Stimulated activated CD4-positive, alpha-beta T cell treated with anti-CD3 and anti-CD28 coated beads, Interleukin-2, amount 100 ng/mL, for 24 hours (primary cell): ENCODE results near the gene CEP162.
"Not testable (repeated sequence)": the region's sequence is repeated elsewhere in the genome, so short reads cannot be mapped to it uniquely, and the experiment has no call there.

Experiments
- DNase-seq, 2 donors: peaks; one replicate each; pipeline ENCODE4 v3.0.0-alpha.2; 2020

CEP162 gene, protein sequence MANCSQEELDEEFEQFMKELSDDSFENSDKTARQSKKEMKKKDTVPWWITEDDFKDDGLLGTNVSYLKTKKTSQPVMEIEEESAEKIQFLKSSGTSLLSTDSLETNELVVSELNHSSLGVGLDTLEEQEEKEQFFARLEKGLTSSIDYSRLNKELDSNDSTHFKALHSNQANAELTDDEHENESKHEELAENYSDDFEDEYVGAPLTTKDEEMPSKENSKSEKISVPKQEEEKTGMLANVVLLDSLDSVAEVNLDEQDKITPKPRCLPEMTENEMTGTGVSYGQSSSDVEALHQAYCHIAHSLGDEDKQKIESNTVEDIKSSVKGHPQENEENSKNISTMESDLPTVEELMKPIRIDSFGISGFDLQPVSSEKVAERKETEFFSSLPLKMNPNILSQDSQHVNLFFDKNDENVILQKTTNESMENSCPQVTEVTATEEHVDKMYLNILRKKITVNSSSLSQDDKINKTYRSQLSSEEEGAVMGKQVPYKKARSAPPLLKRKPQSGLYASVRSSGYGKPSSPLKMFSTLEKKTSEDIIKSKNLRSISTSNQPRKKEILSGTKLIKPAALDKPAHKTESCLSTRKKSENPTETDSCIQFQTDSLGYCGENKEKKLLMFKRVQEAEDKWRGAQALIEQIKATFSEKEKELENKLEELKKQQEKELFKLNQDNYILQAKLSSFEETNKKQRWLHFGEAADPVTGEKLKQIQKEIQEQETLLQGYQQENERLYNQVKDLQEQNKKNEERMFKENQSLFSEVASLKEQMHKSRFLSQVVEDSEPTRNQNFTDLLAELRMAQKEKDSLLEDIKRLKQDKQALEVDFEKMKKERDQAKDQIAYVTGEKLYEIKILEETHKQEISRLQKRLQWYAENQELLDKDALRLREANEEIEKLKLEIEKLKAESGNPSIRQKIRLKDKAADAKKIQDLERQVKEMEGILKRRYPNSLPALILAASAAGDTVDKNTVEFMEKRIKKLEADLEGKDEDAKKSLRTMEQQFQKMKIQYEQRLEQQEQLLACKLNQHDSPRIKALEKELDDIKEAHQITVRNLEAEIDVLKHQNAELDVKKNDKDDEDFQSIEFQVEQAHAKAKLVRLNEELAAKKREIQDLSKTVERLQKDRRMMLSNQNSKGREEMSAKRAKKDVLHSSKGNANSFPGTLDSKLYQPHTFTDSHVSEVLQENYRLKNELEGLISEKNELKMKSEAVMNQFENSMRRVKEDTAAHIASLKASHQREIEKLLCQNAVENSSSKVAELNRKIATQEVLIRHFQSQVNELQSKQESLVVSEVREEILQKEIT (N-terminal part only)

DNA sequence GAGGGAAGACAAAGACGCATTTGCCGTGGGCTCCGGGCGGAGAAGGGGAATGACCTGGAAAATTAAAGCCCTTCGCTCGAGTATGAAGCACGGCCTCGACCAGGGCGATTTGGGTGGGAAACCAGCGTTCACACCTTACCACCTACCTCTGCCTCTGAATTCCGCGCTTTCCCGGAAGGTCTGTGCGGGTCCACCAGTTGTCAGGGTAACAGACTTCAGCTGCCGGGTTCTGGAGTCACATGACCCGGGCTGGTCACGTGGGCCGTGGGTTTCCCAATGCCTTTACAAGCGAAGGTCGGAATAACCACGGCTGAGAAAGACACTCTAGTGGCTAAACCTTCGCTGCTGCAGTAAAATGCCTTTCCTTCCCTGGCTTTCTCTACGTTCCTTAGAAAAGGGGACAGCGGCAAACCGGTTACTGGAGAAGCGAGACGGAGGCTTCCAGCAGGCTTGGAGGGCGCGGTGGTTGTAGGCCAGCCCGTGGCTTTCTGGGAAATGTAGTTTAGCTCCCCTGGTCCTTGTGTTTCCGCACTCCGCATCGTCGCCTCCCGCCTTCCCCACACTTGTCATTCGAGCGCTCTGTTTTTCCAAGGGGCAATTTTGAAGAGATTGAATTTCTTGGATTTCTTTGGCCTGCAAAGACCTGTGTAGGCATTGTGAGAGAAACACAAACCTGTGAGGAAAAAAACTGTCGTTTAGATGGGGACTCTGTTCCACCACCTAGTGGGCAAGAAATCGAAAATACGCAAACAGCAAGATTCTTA, at the start of gene CEP162:
TSS of gene CEP162 (minus strand) at position 210 of the 764 bp plus-strand sequence. CDS start 1,250 bp downstream, outside the sequence.
- DNase-seq = peak; percentile 88 to 92

DNA sequence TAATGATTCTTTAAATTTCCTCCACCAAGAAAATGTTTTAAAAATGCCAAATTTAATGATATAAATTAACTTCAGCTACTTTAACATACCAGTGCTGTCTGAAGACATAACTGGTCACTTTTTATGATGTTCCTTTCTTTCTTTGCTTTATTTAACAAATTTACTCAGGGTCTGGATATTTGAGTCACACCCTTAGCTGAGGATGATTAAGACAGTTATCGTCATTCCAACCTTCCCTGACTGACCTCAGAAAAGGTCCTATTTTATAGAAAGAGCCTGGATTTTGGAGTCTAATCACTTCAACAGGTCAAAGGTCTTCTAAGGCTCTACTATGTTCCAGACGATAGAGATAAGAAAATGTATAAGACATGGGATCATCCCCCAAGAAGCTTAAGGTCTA, 47.4 kb upstream of the CEP162 start:
- DNase-seq = no peak

DNA sequence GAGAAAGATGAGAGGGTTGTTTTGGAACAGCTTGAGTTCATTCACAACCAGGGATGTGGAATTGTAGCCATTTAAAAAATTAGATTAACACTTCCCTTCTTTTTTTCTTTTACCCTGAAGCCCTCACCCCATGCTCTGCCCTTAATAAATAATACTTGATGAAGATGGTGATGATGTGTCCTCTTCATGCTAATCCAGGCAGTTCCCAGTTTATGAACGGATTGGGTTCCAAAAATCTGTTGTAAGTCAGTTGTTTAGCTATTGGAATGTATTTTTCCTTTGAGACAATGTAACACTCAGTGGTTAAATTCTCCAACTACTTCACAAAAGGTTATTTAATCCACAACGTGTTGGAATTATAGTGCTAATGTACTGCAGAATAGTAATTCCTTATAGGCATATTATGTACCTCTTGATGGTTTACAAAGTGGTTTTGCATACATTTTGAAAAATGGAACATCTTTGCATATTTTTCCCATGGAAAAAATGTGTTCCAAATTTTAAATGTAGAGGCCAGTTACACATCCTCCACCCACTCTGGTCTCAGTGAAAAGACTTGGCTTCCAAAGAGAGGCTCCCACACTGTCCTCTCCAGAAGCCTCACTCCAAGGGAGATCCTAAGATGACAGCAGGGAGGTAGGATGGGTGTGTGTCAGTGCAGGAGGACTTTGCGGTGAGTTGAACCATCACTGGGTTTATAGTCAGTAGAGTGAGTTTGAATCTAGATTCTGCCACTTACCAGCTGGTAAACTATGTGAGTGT, 45.8 kb upstream of the CEP162 start:
- DNase-seq = no peak

DNA sequence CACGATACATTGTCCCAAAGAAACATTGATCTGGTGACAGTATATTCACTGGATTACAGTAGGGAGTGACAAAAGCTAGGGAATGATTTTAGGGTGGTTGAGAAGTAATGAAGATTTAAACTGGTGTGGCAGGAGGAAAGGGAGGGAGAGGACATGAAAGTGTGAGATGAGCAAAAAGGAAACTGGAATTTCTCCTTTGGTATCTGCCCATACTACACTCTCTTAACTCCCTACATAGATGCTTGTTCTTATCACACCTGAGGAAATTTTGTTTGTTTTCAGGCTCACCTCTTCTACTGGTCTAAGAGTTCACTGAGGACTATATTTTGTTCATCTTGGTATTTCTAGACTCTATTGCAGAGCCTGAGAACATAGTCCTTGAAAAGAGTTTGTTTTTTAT, 44.9 kb upstream of the CEP162 start:
- no peak for DNase-seq

DNA sequence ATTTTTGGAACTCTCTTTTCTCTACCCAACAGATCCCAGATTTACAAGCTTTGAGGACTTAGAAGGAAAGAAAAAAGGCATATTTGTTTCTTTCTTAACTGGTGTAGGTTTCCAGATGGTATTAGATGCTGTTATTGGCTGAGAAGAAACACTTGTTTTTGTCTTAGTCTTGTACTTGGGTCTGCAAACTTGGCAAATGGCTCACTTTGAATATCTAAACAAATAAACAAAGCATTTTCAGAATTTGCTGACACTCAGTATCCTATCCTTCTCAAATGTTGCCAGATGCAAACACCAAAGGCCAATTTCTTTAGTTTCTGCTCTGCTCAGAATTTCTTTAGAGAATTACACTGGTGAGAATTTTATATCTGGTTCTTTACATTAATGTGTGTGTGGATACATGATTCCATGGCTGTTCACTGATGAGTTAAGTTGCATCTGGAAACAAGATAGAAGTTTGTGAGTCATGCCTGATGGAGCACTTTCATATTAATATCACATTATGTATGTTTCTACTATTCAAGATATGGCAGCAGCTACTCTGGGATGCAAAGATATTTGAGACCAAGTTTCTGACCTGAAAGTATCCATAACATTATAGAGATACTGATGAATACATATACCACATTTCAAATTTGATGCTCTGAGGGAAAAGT, 43.7 kb upstream of the CEP162 start:
- no peak for DNase-seq

DNA sequence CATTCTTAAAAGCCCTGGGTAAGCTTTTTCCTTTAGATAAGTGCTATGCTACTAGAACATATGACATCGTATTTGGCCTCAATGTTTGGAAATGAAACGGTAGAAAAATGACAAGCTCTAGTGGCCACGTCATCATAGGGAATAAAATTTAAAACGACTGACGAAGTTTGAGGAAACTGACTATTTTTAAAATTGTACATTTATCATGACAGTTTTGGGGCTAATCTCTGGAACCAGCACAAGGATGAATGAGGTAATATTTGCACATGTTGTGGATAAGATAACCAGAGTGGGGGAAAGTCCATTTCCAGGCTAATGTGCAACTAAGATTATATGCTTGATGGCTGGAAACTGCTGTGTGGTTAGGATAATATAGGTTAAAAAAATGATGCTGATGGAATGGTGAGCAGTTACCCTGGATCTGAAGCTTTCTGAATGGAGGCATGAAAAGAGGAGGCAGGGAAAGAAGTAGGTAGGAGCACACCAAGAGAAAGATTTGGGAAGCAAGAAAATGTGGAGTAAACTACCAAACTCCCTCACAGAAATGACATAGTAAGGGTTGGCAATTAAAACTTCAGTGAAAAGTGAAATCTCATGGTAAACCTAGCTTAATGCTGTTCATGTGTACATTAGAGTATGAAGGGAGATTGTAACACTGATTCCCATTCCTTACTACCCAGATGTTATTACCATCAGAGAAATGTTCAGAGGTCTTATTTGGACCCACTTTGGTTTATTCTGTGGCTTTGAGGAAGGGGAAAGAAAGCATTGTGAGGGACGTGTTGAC, 42.7 kb upstream of the CEP162 start:
- no peak for DNase-seq

DNA sequence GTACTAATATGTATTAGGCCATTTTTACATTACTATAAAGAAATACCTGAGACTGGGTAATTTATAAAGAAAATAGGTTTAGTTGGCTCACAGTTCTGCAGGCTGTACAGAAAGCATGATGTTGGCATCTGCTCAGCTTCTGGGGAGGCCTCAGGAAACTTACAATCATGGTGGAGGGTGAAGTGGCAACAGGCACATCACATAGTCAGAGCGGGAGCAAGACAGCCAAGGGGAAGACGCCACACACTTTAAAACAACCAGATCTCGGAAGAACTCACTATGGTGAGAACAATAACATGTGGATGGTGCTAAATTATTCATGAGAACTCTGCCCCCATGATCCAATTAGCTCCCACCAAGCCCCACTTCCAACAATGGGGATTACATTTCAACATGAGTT, 41.3 kb upstream of the CEP162 start:
- no peak for DNase-seq

DNA sequence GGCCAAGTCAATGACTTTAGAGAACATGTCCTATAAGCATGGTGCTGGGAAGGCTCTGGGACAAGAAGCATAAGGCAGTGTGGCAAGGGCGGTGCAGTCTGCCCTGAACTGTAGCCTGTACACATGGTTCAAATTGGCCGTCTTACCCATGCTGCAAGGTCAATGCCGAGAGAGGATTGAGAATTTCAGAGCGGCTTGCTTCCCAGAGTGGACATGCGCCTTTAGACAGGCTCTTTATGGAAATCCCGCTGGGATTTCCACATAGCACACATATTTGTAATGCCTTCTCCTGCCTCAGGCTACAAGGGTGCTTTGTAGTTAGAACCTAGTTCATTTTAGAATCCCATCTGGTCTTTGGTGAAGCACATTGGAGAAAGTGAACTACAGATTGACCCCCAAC, 36.1 kb upstream of the CEP162 start:
- no peak for DNase-seq

DNA sequence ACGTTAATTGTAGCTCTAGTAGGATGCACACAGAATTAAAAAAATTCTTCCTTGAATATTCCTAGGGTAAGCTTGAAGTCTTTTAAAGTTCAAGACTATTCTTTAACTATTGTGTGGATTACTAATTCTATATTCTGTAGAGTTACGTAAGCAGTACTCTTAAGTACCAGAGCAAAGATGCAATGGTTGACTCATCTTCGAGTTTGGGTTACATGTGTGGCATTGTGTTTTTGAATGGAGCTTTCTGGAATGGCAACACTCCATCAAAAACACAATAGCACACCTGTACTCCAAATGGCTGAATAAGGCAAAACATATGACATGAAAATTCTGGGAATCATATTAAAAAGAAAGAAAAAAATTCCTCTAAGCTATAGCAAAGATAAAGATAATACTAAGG, 33.5 kb upstream of the CEP162 start:
- DNase-seq = no peak

DNA sequence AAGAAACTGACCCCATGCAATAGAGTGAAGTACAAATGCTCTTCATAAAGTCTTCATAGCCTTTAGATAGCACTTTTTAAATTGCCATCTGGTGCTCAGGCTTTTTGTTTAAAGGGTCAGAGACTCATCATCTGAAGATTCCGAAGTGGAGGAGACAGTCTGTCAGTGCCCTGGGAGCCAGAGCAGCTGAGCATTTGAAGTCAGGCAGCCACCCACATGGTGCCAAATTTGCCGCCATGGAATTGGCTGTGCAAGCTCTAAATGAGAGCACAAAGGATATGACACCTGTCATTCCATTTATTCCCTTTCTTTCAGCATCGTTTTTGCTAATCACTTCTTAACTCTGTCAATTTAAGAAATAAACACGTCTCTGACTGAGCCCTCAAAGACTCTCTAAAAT, 32.8 kb upstream of the CEP162 start:
- DNase-seq = no peak

DNA sequence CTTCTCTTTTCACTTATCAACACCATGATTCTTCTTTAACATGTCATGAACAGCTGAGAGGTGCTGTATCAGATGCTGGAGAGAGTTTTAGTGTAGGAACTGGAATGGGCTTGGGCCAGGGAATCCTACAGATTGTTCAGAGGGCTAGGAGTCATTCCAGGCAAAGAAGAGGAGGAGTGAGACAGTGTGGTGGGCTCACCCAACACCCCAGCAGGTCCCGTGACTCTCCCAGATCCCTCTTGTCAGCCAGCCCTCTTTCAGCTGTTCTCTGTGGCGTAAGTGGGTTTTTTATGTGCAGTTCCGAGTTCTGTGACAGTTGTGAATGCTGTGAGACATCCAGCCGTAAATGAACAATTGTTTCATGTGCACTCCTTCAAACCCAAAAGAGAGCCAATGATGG, 31.4 kb upstream of the CEP162 start:
- DNase-seq = no peak

DNA sequence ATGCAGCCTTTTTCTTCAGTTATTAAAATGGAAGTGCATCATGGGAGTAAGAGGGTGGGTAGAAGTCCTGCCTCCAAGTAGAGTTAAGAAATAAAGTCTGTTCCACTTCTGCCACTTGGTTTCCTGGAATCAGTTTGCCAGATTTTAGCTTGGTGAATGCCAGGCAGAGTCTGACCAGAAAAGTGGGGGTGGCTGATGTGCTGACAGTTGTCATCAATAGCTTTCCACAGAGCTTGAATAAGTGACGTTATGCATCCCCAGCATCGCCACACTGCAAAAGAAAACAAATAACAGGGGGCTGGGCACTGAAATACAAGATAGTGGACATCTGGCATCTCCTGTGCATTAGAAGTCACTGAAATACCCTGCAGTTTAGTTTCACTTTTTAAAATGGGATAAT, 30.8 kb upstream of the CEP162 start:
- DNase-seq = no peak

DNA sequence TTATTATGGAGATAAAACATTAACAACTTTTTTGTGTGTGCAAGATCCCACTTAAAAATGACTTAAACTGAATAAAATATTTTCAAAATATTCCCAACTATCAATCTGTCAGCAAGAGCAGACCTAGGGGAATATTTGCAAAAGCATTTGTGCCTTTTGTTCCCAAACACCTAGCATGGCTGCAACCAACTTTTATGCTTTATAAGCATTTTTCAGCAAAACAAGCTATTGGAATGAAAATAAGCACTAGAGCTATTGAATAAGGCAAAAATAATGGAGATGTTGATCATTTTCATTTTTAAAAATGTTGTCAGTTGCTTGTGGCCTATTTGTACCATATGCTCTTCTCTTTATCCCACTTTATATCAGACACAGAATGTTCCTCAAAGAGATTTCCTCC, 28.2 kb upstream of the CEP162 start:
- no peak for DNase-seq

DNA sequence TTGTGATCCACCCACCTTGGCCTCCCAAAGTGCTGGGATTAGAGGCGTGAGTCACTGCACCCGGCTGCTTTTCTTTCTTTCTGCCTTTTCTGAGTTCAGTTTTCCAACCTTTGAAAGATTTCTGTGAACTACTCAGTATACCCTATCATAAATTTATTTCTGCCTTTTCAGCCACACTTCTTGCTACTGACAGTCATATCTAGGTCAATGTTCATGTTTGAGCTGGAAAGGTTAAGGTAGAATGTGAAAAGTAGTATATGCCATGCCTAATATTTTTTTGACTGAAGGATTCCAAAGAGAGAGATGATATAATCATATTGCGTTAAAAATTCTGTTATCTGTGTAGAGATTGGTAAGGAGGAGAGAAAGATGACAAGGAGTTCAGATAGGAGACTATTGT, 25.9 kb upstream of the CEP162 start:
- DNase-seq = no peak

DNA sequence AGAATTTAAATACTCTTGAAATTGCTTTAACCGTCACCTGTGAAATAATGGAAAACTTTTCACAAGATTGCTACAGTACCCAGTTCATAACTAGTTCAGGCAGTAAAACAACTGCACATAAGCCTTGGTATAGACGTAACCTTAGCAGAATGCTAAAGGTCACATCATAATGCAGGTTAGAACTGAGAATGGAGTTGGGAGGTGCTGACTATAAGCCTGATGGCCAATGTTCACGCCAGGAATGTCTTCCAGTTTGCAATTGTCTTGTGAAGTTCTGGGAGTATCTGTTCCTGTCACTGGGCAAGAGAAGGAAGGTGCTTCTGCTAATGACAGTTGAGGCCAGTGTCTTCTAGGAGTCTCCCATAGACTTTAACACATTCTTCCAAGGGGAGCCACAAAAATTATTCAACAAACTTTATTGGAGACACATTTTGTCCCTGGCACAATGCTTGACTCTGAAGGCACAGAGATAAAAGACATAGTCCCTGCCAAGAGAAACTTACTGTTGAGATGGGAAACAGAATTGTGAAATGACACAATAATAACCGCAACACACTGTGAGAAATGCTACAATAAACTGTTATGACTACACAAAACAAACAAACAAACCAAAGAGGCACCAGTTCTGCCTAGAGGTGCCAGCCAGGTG, 24.6 kb upstream of the CEP162 start:
- no peak for DNase-seq

DNA sequence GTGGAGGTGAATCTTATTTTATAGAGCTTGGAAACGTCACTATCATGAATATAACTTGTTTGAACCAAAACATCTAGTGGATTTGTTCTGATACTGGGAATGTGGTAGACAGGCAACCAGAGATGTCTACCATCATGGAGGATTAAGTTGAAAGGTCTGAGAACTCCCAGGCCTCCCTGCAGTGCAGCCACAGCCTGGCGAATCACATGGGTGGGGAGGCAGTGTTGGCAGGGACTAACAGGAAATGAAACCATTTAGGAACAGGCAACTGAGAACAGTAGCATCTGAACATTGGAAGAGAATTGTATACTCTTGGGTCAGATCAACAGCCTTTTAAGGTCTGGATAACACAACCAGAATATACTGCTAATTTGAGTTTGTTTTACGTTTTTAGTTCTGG, 22.3 kb upstream of the CEP162 start:
- no peak for DNase-seq

DNA sequence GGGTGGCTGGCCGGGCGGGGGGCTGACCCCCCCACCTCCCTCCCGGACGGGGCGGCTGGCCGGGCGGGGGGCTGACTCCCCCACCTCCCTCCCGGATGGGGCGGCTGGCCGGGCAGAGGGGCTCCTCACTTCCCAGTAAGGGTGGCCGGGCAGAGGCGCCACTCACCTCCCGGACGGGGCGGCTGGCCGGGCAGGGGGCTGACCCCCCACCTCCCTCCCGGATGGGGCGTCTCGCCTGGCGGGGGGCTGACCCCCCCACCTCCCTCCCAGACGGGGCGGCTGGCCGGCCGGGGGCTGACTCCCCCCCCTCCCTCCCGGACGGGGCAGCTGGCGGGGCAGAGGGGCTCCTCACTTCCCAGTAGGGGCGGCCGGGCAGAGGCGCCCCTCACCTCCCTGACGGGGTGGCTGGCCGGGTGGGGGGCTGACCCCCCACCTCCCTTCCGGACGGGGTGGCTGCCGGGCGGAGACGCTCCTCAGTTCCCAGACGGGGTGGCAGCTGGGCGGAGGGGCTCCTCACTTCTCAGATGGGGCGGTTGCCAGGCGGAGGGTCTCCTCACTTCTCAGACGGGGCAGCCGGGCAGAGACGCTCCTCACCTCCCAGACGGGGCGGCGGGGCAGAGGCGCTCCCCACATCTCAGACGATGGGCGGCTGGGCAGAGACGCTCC, 17.1 kb upstream of the CEP162 start:
- DNase-seq = not testable (repeated sequence)

DNA sequence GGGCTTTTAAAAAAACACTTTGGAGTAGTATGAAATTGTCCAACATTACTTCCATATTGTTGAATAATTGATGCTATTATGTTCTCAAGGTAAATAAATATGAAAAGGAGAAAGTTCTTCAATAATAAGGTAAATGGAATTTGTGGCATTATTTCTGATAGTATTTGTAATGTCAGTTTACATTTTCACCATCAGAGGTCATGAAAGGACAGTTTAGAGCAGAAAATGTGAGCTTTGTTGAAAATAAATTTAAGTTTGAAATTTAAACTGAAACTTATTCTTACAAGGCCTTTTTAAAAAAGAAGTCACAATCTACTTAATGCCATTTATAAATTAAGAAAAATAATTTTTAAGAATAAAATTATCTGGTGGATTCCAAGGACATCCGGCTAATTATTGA, 15.8 kb upstream of the CEP162 start:
- no peak for DNase-seq

DNA sequence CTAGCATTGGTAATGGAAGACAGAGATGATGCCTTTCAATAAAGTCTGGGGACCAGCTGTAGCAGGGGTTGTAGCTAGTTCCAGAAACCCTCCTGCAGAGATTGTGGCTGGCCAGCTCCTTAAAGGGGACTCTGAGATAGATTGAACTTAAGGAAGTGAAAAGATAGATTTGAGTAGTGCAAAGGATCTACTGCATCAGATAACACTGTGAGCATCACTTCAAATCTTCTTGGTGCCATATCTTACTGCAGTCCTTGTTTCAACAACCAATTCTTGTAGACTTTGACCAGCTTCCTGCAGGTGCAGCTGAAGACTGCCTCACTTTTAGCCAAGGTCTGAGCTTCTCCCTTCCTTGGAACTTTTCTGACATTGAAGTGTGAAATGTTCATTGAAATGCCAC, 14.8 kb upstream of the CEP162 start:
- DNase-seq = no peak
